HEK293T (cell line): ENCODE measurements around the gene TMEM273.
A peak's percentile ranks its signal among the peaks of the same experiment; 100 is the strongest.

Source experiments
- CTCF ChIA-PET: fragments of 350-600 bp; formaldehyde crosslinking; extraction: SDS; loops from one replicate; lab custom pipeline; 2021; ENCODE audit warnings: antibody characterized with exemption, inconsistent platforms; lab: Yijun Ruan, JAX
- POLR2A ChIA-PET: fragments of 350-600 bp; formaldehyde crosslinking; extraction: SDS; loops from one replicate; lab custom pipeline; 2020; ENCODE audit warnings: antibody characterized with exemption, inconsistent platforms; lab: Yijun Ruan, JAX
- DNase-seq: peaks from one replicate; pipeline ENCODE4 v3.0.0; 2012; ENCODE audit warnings: mixed read lengths; ENCODE audit errors: extremely low spot score
- ARNT ChIP-seq: fragments of 450-650 bp; IDR thresholded peaks from 2 replicates; pipeline ENCODE4 v1.6.1; 2017; ENCODE audit warnings: mild to moderate bottlenecking
- BHLHE40 ChIP-seq: fragments of 450-650 bp; IDR thresholded peaks from 2 replicates; pipeline ENCODE4 v1.6.1; 2016; ENCODE audit warnings: mild to moderate bottlenecking, moderate library complexity, borderline replicate concordance
- CTBP1 ChIP-seq: fragments of 450-650 bp; IDR thresholded peaks from 2 replicates; pipeline ENCODE4 v1.6.1; 2016; ENCODE audit warnings: borderline replicate concordance
- ELF4 ChIP-seq: fragments of 450-650 bp; IDR thresholded peaks from 2 replicates; pipeline ENCODE4 v1.6.1; 2017; ENCODE audit warnings: antibody characterized with exemption
- FOXA1 ChIP-seq: fragments of 450-650 bp; IDR thresholded peaks from 2 replicates; pipeline ENCODE4 v1.6.1; 2016; ENCODE audit warnings: mild to moderate bottlenecking
- FOXK2 ChIP-seq: fragments of 450-650 bp; IDR thresholded peaks from 2 replicates; pipeline ENCODE4 v1.6.1; 2016; ENCODE audit warnings: mild to moderate bottlenecking
- FOXM1 ChIP-seq: fragments of 450-650 bp; IDR thresholded peaks from 2 replicates; pipeline ENCODE4 v1.6.1; 2017; ENCODE audit warnings: mild to moderate bottlenecking, borderline replicate concordance
- HDGF ChIP-seq: fragments of 450-650 bp; IDR thresholded peaks from 2 replicates; pipeline ENCODE4 v1.6.1; 2017; ENCODE audit warnings: antibody characterized with exemption, borderline replicate concordance
- L3MBTL2 ChIP-seq: fragments of 450-650 bp; conservative IDR thresholded peaks from 2 replicates; pipeline ENCODE4 v1.6.1; 2016; ENCODE audit warnings: mild to moderate bottlenecking
- LEF1 ChIP-seq: fragments of 450-650 bp; IDR thresholded peaks from 2 replicates; pipeline ENCODE4 v1.6.1; 2017; ENCODE audit warnings: mild to moderate bottlenecking, borderline replicate concordance
- NFRKB ChIP-seq: fragments of 450-650 bp; IDR thresholded peaks from 2 replicates; pipeline ENCODE4 v1.6.1; 2016; ENCODE audit warnings: mild to moderate bottlenecking, moderate library complexity
- PKNOX1 ChIP-seq: fragments of 450-650 bp; IDR thresholded peaks from 2 replicates; pipeline ENCODE4 v1.6.1; 2016
- SP1 ChIP-seq: fragments of 450-650 bp; IDR thresholded peaks from 2 replicates; pipeline ENCODE4 v1.6.1; 2017
- SUZ12 ChIP-seq: fragments of 450-650 bp; IDR thresholded peaks from 2 replicates; pipeline ENCODE4 v1.6.1; 2016; ENCODE audit warnings: mild to moderate bottlenecking
- TARDBP ChIP-seq: fragments of 450-650 bp; IDR thresholded peaks from 2 replicates; pipeline ENCODE4 v1.6.1; 2016
- ZNF384 ChIP-seq: fragments of 450-650 bp; IDR thresholded peaks from 2 replicates; pipeline ENCODE4 v1.6.1; 2016

The TMEM273 gene

GRCh38 chr10:49166484-49167400, 21.4 kb downstream of the TMEM273 start:
- no peak for DNase-seq
- TF ChIP-seq FOXK2, result no peak
- POLR2A ChIA-PET, result no interaction called here
- CTCF ChIA-PET, result no interaction called here

- DNase-seq, result no peak
- CTCF ChIA-PET, result no interaction called here
- POLR2A ChIA-PET, result no interaction called here
- no peak for TF ChIP-seq L3MBTL2
- no peak for TF ChIP-seq SP1
- TF ChIP-seq FOXM1, result no peak
- no peak for TF ChIP-seq BHLHE40
- no peak for TF ChIP-seq SUZ12
- TF ChIP-seq NFRKB, result no peak
- TF ChIP-seq TARDBP, result no peak
- TF ChIP-seq CTBP1, result no peak
- no peak for TF ChIP-seq HDGF
- no peak for TF ChIP-seq LEF1
- no peak for TF ChIP-seq ARNT
Measured at GRCh38 chr10:49165821-49166483, 22.2 kb downstream of the TMEM273 start.

- no peak for TF ChIP-seq TARDBP
- TF ChIP-seq NFRKB, result no peak
- no peak for TF ChIP-seq FOXM1
- no peak for TF ChIP-seq L3MBTL2
- no peak for TF ChIP-seq SP1
- TF ChIP-seq CTBP1, result no peak
- no peak for TF ChIP-seq FOXK2
- no peak for TF ChIP-seq ZNF384
- no peak for TF ChIP-seq BHLHE40
- no peak for TF ChIP-seq ARNT
- TF ChIP-seq ELF4, result no peak
- no peak for TF ChIP-seq SUZ12
- no peak for TF ChIP-seq LEF1
- no peak for TF ChIP-seq HDGF
- no peak for TF ChIP-seq PKNOX1
- no peak for TF ChIP-seq FOXA1
- POLR2A ChIA-PET, result no interaction called here
- CTCF ChIA-PET, result no interaction called here
- DNase-seq, result no peak
Measured at GRCh38 chr10:49165259-49165658, 22.9 kb downstream of the TMEM273 start.

GRCh38 chr10:49164559-49165188, 23.5 kb downstream of the TMEM273 start:
- peak; percentile 45 for DNase-seq
- ChIA-PET POLR2A (no interaction called here), CTCF (interaction anchor here (0.7 to 1.0 kb wide), 4 partner anchors 10 to 118 kb away, joined by 3 to 9 read pairs (median 3); no protein-coding TSS in a partner anchor)
- TF ChIP-seq FOXA1 (no peak), SP1 (no peak), TARDBP (no peak), BHLHE40 (no peak), ZNF384 (no peak), L3MBTL2 (no peak), SUZ12 (no peak), ELF4 (no peak), NFRKB (no peak)

- CTCF ChIA-PET, result interaction anchor here (0.8 kb wide), 1 partner anchor 118 kb away, joined by 3 read pairs; no protein-coding TSS in a partner anchor
- POLR2A ChIA-PET, result no interaction called here
- no peak for TF ChIP-seq FOXK2
- no peak for TF ChIP-seq TARDBP
- no peak for TF ChIP-seq ARNT
- TF ChIP-seq PKNOX1, result no peak
- TF ChIP-seq HDGF, result no peak
- TF ChIP-seq NFRKB, result no peak
- no peak for TF ChIP-seq ELF4
- TF ChIP-seq L3MBTL2, result no peak
- no peak for TF ChIP-seq LEF1
- no peak for TF ChIP-seq BHLHE40
- TF ChIP-seq FOXM1, result no peak
- TF ChIP-seq CTBP1, result no peak
- TF ChIP-seq FOXA1, result no peak
- no peak for TF ChIP-seq ZNF384
Measured at GRCh38 chr10:49163741-49164140, 24.4 kb downstream of the TMEM273 start.

GRCh38 chr10:49162761-49163310, 25.4 kb downstream of the TMEM273 start:
- DNase-seq, result no peak
- TF ChIP-seq TARDBP, result no peak
- no peak for TF ChIP-seq FOXK2
- TF ChIP-seq FOXM1, result no peak
- no peak for TF ChIP-seq L3MBTL2
- no peak for TF ChIP-seq BHLHE40
- TF ChIP-seq CTBP1, result no peak
- TF ChIP-seq SUZ12, result no peak
- ChIA-PET CTCF (no interaction called here), POLR2A (no interaction called here)

More at GRCh38 chr10:49163741-49164140, 24.4 kb downstream of the TMEM273 start:
- DNase-seq, result no peak
